HG02763 (cell line): ENCODE measurements around the gene UQCRFS1.

ENCODE experiments used
- ATAC-seq: cut with Tn5 transposase; IDR thresholded peaks from one replicate; pipeline ENCODE4 v1.9.1; 2021; ENCODE audit warnings: mild to moderate bottlenecking, moderate library complexity; ENCODE audit not compliant: unreplicated experiment

Gene UQCRFS1

DNA sequence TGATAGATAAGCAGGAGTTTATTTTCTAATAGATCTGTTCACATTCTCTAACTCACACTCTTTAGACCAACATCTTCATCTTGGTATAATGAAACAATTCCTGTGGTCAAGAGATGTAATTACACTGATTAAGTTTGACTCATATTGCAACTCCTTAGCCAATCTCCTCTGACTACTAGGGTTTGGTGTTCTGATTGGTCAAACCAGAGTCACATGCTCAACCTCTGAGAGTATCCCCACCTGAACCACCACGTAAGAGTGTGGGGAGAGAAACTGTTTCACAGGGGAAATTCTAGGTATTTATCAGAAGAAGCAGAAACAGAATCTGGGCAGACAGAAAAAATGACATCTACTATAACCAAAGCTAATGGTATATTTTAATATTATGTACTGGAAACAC is 42.4 kb downstream of the UQCRFS1 start:
- no peak for ATAC-seq

DNA sequence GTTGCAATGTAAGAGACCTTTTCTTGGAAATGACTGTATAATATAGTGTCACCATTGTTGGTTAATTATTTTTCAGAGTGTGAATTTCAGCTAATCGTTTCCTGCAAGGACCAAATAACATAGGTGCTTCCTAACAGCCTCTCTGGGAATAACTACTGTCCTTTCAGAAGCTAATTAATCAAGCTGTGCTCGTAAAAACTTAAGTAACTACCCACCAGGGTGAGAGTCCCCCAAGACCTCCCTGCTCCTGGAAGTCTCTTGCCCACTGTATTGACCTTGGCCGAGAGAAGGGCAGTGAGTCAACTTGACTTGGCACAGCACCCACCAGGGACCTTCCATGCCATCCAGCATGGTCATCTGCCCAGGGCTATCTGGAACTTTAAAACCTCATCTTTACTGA is 50.3 kb downstream of the UQCRFS1 start:
- ATAC-seq = no peak

DNA sequence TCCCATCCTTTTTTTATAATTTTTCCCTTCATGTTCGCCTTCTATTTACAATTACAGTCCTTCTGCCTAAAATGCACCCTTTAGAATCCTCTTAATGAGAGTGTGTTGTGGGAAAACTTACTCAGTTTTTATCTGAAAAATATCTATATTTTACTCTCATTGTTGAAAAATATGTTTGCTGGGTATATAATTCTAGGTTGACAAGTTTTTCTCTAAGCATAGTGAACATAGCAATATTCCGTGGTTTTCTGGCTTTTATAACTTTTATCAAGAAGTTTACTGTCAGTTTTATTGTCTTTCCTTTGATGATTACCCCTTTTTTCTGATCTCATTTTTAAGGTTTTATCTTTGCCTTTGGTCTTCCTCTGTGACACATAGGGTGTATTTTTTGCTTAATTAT is 57.3 kb downstream of the UQCRFS1 start:
- no peak for ATAC-seq
